Renal cortex interstitium (tissue), 11 donors: ENCODE measurements around the gene TMEM132C. TPM values are rescaled to one million over a fixed set of nuclear protein-coding genes. Genes with fewer than 3 reads are reported as not detected.
"Not testable (repeated sequence)": the region's sequence is repeated elsewhere in the genome, so short reads cannot be mapped to it uniquely, and the experiment has no call there.

Experiments
- DNase-seq, 11 donors: peaks; one replicate each; pipeline ENCODE4 v3.0.0-alpha.2; 2013; ENCODE audit warnings: low read depth in 9 of 11, low spot score in 4 of 11; ENCODE audit errors: extremely low read depth in 1 of 11
- polyA plus RNA-seq, 3 donors: library from polyadenylated mRNA; unstranded; fragments of 120-200 nt; gene quantifications; one replicate each; pipeline ENCODE4 v1.2.1, GENCODE V29; 2013; ENCODE audit not compliant: insufficient read length in 3 of 3

The TMEM132C gene
- polyA plus RNA-seq, 3 donors = 1.5 to 2.8 (median 1.8) TPM

DNA sequence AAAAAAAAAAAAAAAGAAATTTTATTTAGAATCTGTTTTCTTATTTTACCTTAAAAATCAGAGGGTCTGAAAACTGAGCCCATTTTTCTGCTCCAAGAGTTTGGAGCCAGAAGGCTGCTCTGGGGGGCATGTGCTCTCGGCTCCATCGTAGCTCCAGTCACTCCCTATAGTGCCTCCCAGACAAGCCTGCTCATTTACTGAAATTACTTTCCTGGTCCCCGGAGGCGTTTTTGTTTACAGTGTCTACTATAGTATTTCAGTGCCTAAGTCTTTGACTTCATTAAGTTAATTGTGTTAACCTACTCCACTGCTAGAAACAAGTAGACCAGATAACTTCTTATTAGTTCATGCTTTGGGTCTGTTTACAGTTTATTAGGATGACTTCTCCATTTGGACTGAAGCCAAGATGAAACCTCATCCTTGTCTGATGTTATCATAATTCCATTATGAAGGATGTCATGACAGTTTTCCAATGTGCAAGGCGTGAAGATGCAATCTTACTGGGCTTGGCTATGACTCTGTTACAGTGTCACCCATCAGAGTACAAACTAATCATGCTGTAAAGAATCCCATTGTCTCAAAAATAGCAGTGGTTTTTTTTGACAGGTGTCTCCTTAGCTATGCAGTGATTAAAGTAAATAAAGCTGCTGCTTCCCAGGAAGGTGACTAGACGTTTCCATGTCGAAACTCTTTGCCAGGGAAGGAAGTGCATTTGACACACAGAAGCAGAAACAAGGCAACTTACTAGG is 182.3 kb downstream of the TMEM132C start:
- no peak for DNase-seq

DNA sequence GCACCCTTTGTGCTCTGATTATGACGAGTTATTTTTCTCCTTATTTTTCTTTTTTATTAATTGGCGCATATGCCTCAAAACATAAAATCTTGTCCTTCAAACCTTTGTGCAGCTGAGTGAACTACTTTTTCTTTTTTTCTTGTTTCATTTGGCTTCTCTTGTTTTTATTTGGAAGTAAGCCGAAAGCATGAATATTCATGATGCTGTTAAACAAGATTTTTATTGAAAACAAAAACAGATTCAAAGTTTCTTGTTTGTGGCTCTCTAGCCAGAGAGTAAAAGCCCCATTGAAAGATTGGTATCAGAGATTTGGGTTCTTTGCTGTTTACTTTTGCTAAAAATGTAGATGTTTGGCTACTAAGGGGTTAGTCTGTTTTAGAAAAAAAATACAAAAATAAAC is 183.8 kb downstream of the TMEM132C start:
- no peak for DNase-seq

DNA sequence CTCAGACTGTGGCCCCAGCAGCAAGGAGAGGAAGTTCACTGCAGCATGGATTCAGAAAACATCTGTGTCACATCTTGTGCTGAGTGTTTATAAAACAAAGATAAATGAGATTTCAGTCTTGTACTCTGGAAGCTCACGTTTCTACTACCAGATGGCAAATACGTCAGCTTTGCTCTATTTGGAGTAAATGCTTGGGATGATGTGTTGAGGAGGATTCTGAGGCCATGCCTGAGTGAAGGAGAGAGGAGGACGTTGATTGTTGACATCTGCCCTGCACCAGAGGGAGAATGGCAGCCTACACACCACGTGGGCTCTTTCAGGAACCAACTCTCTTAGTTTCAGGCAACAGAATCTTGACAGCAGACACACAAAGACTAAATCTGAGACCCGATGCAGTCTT is 188.9 kb downstream of the TMEM132C start:
- DNase-seq = peak in 7 of 11 donors; percentile 29 to 73 (median 49)

DNA sequence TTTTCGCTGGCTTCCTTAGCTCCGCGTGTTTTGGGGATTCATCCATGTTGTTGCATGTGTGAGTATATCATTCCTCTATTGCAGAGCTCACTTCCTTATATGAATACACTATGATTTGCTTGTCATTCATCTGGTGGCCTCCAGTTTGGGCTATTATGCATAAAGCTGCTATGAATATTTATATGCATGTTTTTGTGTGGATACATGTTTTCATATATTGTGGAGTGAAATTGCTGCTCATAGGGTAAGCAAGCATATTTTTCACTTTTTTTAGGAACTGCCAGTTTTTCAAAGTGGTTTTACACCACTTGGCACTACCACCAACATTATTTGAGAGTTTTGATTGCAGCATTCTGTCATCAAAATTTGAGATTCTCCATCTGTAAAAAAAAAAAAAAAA is 190.0 kb downstream of the TMEM132C start:
- DNase-seq = no peak

DNA sequence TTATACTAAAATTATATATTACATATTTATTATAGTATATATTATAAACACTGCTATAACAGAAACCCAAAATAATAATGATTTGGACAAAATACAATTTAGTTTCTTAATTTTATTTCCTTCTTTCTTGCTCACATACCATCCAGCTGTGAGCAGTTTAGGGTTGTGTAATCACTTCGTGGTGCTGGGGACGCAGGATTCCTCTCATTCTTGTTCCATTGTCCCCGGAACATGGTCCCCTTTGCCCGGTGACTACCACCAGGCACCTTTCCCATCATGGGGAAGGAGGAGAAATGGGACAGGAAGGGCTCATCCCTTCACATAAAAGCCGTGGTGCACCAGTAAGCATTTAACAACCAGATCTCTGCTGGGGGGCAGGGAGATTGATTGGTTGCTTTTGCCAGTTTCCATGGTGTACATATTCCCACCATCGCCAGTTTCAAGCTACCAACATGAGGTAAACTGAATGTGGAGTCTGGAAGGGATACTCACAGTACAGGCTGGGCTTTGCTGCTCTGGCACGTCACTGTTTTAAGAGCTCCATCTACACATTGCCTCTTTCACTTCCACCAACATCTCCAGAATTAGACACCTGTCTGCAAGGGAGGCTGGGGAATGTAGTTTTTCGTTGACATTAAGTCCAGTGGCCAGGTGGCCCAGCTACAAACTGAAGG is 191.5 kb downstream of the TMEM132C start:
- no peak for DNase-seq

DNA sequence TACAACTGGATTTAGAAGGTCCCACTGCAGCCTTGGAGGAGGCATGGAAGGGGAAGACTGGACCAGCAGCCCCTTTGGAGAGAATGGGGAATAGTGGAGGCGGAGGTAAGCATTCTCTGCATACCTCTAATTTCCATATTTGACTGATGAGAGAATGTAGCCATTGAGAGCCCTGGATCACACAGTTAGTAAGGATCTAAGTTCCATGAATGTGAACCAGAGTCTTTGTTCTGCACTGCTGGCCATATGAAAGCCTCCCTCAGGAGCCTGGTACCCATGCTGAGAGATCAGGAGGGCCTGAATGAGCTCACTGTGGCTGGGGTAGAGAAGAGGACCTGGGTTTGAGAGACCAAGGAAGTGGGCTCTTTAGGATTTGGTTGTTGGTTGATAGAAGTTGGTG is 192.1 kb downstream of the TMEM132C start:
- no peak for DNase-seq

DNA sequence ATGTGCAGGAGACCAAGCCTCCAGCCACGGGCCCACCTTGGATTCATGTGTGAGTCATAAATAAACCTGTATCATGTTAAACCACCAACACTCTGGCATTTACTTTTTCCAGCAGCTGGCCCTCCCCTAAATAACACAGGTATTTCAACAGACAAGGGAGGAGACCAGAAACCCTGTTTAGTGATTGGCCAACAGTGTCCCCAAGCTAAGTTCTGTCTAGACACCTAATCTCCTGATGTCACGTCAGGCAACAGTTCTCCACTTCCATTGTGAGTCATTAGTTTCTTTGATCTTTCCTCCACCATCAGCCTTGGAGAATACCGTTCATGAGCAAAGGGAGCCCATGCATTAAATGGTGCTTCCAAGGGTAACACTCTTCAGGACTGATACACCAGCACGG is 196.9 kb downstream of the TMEM132C start:
- no peak for DNase-seq

DNA sequence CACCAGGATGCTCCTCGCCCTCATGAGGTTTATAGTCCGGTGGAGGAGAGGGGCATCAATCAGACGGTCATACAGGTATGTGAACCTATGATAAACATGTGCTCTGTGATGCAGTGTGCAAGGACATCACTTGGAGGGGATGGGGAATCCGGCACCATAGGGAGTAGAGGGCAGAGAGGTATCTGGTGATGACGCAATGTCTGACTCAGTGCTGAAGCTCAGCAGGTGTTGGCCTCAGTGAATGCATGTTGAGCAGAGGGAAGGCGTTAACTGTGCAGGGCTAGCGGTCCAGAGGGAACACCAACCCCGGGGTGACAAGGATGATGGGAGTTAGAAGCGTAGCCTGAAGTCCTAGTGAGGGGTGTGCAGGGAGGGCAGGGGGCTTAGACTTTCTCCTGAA is 200.9 kb downstream of the TMEM132C start:
- DNase-seq = no peak

DNA sequence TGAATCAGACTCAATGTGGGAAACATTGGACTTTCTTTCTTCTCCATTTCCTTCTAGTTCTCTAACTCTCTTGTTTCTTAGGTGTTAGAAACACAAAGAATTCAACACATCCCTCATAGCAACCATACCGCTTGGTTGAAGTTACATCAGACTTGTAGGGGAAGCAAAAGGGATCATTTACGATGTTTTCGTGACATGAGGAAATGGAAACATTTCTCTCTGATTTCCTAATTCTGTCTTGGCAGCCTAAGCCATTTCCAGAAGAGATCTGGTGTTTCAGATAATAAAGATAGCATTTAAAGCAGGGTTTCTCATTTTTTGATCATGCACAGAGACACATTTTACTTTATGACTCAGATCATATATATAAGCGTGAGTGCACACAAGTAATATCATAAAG is 202.0 kb downstream of the TMEM132C start:
- DNase-seq = no peak

DNA sequence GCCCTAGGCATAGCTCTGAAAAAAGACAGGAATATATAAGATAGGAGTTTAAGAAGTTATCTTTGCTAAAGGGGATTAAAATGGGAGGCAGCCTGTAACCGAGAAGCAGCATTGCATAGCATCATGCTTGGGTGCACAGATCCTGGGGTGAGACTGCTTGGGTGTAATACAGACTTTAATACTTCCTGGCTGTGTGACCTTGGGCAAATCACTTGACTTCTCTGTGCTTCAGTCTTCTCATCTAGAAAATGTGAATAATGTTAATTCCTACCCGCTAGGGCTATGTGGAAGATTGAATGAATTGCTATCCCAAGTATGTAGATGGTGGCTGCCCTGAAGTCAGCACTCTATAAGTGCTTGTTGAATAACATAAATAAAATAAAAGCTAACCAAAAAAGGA is 204.5 kb downstream of the TMEM132C start:
- no peak for DNase-seq

DNA sequence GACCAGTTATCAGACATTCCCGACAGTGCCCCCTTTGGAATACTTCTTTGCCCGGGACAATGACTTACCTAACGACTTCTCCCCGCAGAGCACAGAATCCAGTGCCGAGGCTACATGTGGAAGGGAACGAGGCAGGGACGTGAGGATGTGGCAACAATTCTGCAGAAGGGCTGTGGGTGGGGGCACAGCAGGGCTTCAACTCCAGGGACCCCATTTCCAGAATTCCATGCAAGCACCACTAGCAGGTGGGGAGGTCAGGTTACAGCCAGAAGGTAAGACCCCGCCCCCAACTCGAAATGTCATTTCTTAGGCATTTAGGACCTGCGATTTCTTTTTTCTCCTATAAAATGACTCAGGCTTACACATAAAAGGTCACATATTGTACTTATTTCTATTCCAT is 207.9 kb downstream of the TMEM132C start:
- no peak for DNase-seq

DNA sequence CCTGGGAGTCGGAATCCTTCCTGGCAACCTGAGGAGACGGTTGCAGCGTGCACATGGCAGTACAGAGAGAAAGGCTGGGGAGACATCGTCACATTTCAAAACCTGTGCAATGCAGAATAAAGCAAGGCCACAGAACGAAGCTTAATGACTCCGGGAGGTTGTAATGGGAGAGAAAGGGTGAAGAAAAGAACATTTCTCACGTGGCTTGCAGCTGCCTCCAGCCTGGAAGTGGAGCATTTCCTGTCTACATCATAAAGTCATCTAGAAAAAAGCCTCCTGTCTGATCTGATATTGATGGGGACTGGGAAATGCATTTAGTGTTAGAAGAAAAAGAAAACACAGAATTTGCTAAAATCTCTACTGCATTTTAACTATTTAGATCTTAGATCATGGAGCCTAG is 209.3 kb downstream of the TMEM132C start:
- DNase-seq = peak in 1 of 11 donors; percentile 15

DNA sequence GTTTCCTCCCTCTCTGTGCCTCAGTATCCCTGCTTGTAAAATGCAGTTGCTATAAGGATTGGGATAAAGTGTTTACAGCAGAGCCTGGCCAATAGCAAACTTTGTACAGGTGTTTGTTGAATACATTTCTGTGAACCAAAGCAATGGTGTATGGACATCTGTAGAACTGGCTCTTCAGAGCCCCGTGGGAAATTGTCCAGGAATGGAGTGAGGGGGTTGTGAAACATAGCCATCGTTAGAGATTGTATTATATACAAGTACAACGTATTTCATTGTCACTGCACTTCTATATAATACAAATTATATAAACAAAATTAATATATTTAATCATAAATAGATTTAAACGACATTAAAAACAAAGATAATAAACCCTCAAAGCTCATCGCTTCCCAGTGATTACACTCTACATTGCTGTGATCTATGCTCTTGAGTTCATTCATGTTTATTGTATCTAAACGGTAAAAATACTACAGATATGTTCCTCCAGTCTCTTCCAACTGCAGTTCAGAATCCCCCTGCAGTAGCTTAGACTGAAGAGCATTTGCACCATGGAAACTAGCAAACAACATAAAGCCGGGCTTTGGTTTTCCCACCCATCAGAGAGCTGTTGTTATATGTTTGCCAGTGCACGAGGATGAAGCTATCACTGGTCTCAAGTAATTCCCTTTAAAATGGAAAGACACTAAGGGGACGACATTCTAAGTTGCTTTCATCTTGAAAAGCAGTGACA is 216.7 kb downstream of the TMEM132C start:
- DNase-seq = no peak

DNA sequence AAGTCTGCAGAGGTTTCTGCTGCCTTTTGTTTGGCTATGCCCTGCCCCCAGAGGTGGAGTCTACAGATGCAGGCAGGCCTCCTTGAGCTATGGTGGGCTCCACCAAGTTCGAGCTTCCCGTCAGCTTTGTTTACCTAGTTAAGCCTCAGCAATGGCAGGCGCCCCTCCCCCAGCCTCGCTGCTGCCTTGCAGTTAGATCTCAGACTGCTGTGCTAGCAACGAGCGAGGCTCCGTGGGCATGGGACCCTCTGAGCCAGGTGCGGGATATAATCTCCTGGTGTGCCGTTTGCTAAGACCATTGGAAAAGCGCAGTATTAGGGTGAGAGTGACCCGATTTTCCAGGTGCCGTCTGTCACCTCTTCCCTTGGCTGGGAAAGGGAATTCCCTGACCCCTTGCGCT is 230.4 kb downstream of the TMEM132C start:
- DNase-seq = not testable (repeated sequence)

DNA sequence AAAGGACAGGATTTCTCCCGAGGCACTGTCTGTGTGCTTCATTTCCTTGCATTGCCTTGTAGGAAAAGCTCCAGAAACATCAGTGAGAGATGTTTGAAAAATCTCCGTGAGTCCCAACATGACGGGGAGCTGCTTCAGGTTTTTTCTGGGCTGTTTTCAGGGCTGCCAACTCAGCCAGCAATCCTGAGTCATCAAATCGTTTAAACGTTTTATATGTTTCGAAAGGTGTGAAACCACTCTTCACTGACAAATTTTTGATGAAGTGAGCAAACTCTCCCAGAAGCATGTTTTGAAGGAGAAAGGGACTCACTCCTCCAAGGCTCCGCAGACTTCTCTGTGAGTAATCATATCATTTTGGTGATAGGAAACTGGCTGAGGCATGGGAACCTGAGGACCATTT is 240.5 kb downstream of the TMEM132C start:
- no peak for DNase-seq

DNA sequence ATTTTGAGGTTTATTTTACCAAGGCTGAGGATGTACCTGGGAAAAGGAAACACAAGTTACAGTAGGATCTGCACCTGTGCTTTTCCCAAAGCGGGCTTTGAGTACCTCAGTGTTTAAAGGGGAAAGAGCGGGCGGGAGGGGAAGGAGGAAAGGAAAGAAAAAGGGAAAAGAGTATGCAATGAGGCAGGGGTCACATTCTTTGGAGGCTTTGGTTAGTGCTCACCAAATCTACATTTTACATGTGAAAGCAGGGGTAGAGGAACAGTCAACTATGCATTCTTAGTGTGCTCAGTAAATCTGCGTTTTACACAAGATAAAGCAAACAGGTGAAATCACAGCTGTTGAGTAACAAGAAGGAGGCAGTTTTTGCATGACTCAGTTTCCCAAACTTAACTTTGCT is 242.2 kb downstream of the TMEM132C start:
- DNase-seq = no peak

DNA sequence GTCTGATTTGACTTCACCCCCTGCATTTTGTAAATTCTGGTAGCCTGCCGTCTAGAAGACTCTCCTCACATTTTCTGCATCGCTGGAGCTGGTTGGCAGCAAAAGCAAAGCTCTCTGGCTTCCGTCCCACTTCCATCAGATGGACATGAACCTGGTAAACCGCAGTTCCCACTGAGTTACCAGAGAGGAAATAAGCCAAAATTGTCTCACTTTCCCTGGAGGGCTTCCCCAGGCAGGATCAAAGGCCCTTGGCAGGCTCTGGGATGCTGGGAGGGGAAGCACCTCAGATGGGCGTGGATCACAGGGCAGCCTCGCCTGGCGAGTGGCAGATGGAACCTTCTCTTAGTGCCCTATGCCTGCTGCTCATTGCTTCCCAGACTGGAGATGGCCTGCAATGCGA is 243.5 kb downstream of the TMEM132C start:
- DNase-seq = no peak

DNA sequence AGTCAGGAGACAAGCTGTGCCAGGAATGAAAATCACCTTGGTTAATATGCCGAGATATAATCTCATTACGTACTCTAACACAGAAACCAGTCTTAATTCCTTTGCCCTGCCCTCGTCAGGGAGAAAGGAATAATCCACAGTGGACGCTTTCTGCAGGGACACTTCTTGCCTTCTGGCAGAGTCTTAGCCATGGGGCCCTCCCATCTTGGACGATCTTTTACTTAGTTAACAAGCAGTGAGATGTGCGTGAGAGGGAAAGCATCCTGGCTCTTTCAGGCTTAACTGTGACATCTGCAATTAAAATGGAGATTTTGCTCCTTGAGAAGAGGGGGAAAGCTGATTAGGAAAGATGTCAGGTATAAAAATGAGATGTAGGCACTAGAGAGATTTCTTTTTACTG is 246.4 kb downstream of the TMEM132C start:
- DNase-seq = no peak

DNA sequence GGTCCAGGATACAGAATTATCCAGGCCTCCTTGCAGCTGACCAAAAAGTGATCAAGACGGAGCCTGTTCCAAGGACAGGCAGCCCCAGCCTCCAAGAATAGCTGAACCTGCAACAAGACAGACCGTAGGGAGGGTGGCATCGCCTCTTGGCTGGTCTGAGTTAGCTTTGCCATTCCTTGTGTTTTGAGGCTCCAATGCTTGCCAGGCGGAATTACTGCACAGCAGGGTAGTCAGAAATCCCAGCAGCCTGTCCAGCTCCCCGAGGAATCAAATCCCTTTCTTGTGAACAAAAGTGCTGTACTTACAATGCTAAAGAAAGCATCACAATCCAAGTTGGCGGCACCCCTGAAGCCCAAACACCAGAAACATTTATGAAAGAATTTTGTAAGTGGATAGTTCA is 246.9 kb downstream of the TMEM132C start:
- no peak for DNase-seq

DNA sequence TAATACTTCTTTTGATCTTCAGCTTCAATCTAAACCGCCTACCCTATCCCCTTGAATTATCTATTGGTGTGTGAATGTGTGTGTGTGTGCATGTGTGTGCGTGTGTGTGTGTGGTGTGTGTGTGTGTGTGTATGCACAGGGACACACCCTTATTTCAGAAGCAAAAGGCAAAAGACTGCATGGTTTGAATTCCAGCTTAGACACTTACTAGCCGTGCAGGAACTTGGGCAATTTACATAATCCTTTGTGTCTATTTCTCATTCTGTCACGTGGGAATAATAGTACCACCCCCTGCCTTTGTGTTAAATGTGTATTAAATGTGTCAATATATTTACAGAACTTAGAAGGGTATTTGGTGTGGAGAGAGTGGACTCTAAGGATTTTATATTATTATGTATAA is 251.7 kb downstream of the TMEM132C start:
- no peak for DNase-seq
